Endothelial cell (in vitro differentiated cells): ENCODE measurements around the gene MAML3. TPM values are rescaled to one million over a fixed set of nuclear protein-coding genes. Genes with fewer than 3 reads are reported as not detected.

Experiments used
- DNase-seq: peaks from one replicate; pipeline ENCODE4 v3.0.0; 2021; ENCODE audit warnings: low spot score
- H3K27ac Mint-ChIP-seq: one replicate; pipeline ENCODE4 v1.8.0; 2021; ENCODE audit warnings: mixed read lengths, inconsistent platforms; ENCODE audit not compliant: unreplicated experiment
- H3K27me3 Mint-ChIP-seq: one replicate; pipeline ENCODE4 v1.8.0; 2021; ENCODE audit warnings: mild to moderate bottlenecking, moderate library complexity, mixed read lengths, inconsistent platforms; ENCODE audit not compliant: unreplicated experiment
- H3K36me3 Mint-ChIP-seq: one replicate; pipeline ENCODE4 v1.8.0; 2021; ENCODE audit warnings: mild to moderate bottlenecking, low read depth, mixed read lengths, inconsistent platforms; ENCODE audit not compliant: unreplicated experiment
- H3K4me1 Mint-ChIP-seq: one replicate; pipeline ENCODE4 v1.8.0; 2021; ENCODE audit warnings: mild to moderate bottlenecking, mixed read lengths, inconsistent platforms; ENCODE audit not compliant: unreplicated experiment
- H3K4me3 Mint-ChIP-seq: one replicate; pipeline ENCODE4 v1.8.0; 2021; ENCODE audit warnings: mild to moderate bottlenecking, mixed read lengths, inconsistent platforms; ENCODE audit not compliant: unreplicated experiment
- H3K9me3 Mint-ChIP-seq: one replicate; pipeline ENCODE4 v1.8.0; 2021; ENCODE audit warnings: mixed read lengths, inconsistent platforms; ENCODE audit not compliant: unreplicated experiment
- CTCF ChIP-seq: fragments of 200-600 bp; sonication (generic); IDR thresholded peaks from one replicate; pipeline ENCODE4 v1.5.0; 2021; ENCODE audit warnings: antibody characterized with exemption; ENCODE audit not compliant: unreplicated experiment
- total RNA-seq: library from RNA; stranded (reverse); fragmentation: NEBNext Ultra II Directional; extraction: Animal tissue kit (Norgen Biotek cat#: 25700); gene quantifications from one replicate; pipeline ENCODE4 v1.2.1, GENCODE V29; 2021; ENCODE audit not compliant: unreplicated experiment

The MAML3 gene
- total RNA-seq, 1 donor from 2014 or later: 31.0 TPM

DNA sequence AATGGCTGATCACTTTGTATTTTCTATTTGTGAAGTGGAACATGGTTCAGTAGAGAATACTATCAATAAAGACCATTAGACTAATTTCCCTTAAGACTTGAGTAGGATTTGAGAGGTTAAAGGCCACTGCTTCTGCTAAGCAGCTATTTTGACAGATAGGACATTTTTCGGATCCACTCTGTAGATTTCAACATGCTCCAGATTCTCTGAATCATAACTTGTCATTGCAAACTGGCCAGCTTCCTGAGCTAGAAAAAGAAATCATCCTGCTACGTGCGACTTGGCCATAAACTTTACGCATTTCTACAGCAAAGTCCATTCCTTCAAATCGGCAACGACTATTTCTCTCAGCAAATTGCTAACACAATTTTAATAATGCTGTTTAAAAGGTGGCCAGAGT lies 433.2 kb downstream of the MAML3 start:
- H3K27ac Mint-ChIP-seq: no peak overlapping the region
- TF ChIP-seq CTCF: no peak
- DNase-seq: no peak
- peaks cover 5% of the 10 kb centered on the region for H3K4me1 Mint-ChIP-seq
- H3K4me3 Mint-ChIP-seq: no peak overlapping the region
- H3K27me3 Mint-ChIP-seq: peaks cover 18% of the 10 kb centered on the region
- no peaks in the 10 kb centered on the region for H3K9me3 Mint-ChIP-seq
- peaks cover 45% of the 10 kb centered on the region for H3K36me3 Mint-ChIP-seq

DNA sequence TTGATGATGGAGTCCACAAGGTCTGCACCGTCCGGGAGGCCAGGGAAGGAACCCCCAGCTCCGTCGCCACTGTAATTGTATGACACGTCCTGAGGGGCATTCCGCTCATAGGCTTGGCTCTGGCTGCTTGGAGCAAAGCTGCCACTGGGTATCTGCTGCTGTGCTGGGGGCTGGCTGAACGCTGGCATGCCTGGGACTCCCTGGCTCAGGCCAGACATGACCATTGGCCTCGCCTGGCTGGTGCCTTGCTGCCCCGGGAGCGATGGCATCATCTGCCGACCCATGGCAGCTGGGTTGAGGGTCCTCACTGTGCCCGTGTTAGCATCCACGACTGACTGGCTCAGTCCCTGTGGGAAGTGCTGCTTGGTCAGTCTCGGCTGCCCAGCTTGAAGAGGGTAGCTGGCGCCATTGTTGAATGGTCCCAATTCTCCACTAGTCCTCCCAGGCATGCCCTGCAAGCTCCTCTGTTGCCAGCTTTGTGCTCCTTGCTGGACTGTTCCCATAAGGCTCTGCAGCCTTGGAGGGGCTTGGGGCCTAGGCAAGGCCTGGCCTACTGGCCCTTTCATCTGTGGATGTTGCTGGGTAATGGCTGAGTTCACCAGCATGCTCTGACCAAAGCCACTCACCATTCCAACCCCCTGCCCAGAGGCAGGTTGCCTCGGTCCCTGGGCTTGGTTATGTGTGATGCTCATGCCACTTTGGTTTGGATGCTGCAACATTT lies 434.4 kb downstream of the MAML3 start:
- TF ChIP-seq CTCF: no peak
- peaks cover 5% of the 10 kb centered on the region for H3K4me1 Mint-ChIP-seq
- peak overlapping the region; percentile 42 for H3K4me3 Mint-ChIP-seq
- H3K27ac Mint-ChIP-seq: no peak overlapping the region
- no peaks in the 10 kb centered on the region for H3K9me3 Mint-ChIP-seq
- peaks cover 48% of the 10 kb centered on the region for H3K36me3 Mint-ChIP-seq
- H3K27me3 Mint-ChIP-seq: peaks cover 17% of the 10 kb centered on the region
- no peak for DNase-seq

- H3K4me3 Mint-ChIP-seq: peak overlapping the region; percentile 48
- TF ChIP-seq CTCF: no peak
- no peaks in the 10 kb centered on the region for H3K9me3 Mint-ChIP-seq
- peaks cover 5% of the 10 kb centered on the region for H3K4me1 Mint-ChIP-seq
- no peak overlapping the region for H3K27ac Mint-ChIP-seq
- peaks cover 43% of the 10 kb centered on the region for H3K36me3 Mint-ChIP-seq
- no peak for DNase-seq
- H3K27me3 Mint-ChIP-seq: peaks cover 17% of the 10 kb centered on the region
These were observed 435.2 kb downstream of the MAML3 start for GRCh38 chr4:139718833-139719232.

- Mint-ChIP-seq H3K27me3 (peaks cover 17% of the 10 kb centered on the region), H3K36me3 (peaks cover 43% of the 10 kb centered on the region), H3K9me3 (no peaks in the 10 kb centered on the region), H3K4me1 (peaks cover 5% of the 10 kb centered on the region), H3K27ac (no peak overlapping the region), H3K4me3 (peak overlapping the region; percentile 48)
- TF ChIP-seq CTCF: no peak
- DNase-seq: no peak
These were observed 435.6 kb downstream of the MAML3 start for GRCh38 chr4:139718358-139718757.

DNA sequence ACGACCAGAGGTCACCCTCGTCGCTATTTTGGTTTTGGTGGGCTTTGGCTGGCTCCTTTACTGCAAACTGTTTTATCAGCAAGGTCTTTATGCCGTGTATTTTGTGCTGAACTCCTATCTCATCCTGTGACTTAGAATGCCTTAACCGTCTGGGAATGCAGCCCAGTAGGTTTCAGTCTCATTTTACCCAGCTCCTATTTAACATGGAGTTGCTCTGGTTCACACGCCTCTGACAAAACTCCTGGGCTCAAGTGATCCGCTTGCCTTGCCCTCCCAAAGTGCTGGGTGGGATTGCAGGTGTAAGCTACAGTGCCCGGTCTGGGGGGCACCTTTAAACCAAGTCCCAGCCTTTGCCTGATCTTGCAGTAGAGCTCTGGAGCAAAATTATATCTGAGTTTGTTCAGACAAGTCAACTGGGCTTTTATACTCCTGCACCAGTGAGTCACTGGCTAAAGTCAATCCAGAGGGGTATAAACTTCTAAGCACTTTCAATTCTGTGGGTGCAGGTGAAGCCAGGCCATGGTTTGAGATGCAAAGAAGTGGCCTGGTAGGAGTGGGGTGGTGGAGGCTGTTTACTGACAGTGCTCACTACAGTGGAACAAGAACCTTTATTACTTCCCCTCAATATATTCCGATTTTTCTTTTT lies 438.1 kb downstream of the MAML3 start:
- Mint-ChIP-seq H3K27me3 (peaks cover 17% of the 10 kb centered on the region), H3K9me3 (no peaks in the 10 kb centered on the region), H3K36me3 (peaks cover 47% of the 10 kb centered on the region), H3K4me3 (no peak overlapping the region), H3K4me1 (peaks cover 5% of the 10 kb centered on the region), H3K27ac (no peak overlapping the region)
- no peak for TF ChIP-seq CTCF
- DNase-seq: no peak
